NK-92 (cell line): ENCODE measurements around the gene SNN.

Source experiments
- DNase-seq: peaks from one replicate; lab custom pipeline; 2025; ENCODE audit not compliant: unreplicated experiment; lab: John Stamatoyannopoulos, UW

The SNN gene

GRCh38 chr16:11727796-11728543 is 59.7 kb downstream of the SNN start:
- DNase-seq, result no peak
